IPS-18a (cell line): ENCODE results near the gene MAP2K5.
A peak's percentile ranks its signal among the peaks of the same experiment; 100 is the strongest.

ENCODE experiments used
- H3K27ac ChIP-seq: one replicate; pipeline ENCODE4 v1.5.1; 2013; ENCODE audit warnings: low read length
- H3K27me3 ChIP-seq: one replicate; pipeline ENCODE4 v1.6.1; 2013; ENCODE audit warnings: mild to moderate bottlenecking, low read length; ENCODE audit not compliant: control insufficient read depth, insufficient read depth
- H3K36me3 ChIP-seq: one replicate; pipeline ENCODE4 v1.6.1; 2013; ENCODE audit warnings: low read depth, low read length; ENCODE audit not compliant: control insufficient read depth
- H3K4me1 ChIP-seq: one replicate; pipeline ENCODE4 v1.6.1; 2013; ENCODE audit warnings: low read depth, low read length; ENCODE audit not compliant: control insufficient read depth
- H3K4me3 ChIP-seq: one replicate; pipeline ENCODE4 v1.5.1; 2013; ENCODE audit warnings: low read length
- H3K9ac ChIP-seq: one replicate; pipeline ENCODE4 v1.6.1; 2013; ENCODE audit warnings: mild to moderate bottlenecking, low read length, moderate library complexity
- H3K9me3 ChIP-seq: one replicate; pipeline ENCODE4 v1.6.1; 2013; ENCODE audit warnings: low read depth, low read length; ENCODE audit not compliant: control insufficient read depth

MAP2K5 gene

DNA sequence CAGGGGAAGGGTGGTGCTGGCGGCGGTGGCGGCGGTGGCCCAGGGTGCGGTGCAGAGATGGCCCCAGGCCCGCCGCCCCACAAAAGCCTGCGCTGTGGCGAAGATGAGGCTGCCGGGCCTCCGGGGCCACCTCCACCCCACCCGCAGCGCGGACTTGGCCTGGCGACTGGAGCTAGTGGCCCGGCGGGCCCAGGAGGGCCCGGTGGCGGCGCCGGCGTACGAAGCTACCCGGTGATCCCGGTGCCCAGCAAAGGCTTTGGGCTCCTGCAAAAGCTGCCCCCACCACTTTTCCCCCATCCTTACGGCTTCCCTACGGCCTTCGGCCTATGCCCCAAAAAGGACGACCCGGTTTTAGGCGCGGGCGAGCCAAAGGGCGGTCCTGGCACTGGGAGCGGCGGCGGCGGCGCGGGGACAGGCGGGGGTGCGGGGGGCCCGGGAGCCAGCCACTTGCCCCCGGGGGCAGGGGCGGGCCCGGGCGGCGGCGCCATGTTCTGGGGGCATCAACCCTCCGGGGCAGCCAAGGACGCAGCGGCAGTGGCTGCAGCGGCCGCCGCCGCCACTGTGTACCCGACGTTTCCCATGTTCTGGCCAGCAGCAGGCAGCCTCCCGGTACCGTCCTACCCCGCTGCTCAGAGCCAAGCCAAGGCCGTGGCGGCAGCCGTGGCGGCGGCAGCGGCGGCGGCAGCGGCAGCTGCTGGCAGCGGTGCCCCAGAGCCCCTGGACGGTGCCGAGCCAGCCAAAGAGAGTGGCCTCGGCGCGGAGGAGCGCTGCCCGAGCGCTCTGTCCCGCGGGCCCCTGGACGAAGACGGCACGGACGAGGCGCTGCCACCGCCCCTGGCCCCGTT, 284.4 kb downstream of the MAP2K5 start:
- Histone ChIP-seq H3K36me3 (no peaks in the 10 kb centered on the region), H3K9me3 (peaks cover 5% of the 10 kb centered on the region), H3K27ac (no peak overlapping the region), H3K4me1 (peaks cover 17% of the 10 kb centered on the region), H3K4me3 (no peak overlapping the region), H3K9ac (no peak overlapping the region), H3K27me3 (peaks cover 100% of the 10 kb centered on the region)

DNA sequence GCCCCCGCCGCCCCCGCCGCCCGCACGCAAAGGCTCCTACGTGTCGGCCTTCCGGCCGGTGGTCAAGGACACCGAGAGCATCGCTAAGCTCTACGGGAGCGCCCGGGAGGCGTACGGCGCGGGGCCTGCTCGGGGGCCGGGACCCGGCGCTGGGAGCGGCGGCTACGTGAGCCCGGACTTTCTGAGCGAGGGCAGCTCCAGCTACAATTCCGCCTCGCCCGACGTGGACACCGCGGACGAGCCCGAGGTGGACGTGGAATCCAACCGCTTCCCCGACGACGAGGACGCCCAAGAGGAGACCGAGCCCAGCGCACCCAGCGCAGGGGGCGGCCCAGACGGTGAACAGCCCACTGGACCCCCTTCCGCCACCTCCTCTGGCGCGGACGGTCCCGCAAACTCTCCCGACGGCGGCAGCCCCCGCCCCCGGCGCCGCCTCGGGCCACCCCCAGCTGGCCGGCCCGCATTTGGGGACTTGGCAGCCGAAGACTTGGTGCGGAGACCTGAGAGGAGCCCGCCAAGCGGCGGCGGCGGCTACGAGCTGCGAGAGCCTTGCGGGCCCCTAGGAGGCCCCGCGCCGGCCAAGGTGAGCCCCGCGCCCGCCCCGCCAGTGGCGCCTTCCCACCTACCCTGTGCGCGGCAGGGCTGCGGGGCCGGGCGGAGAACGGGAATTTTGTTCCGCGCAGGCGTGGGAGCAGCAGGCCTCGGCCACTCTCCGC, 285.2 kb downstream of the MAP2K5 start:
- Histone ChIP-seq H3K4me3 (peak overlapping the region; percentile 27), H3K9me3 (peaks cover 5% of the 10 kb centered on the region), H3K27ac (no peak overlapping the region), H3K36me3 (no peaks in the 10 kb centered on the region), H3K4me1 (peaks cover 24% of the 10 kb centered on the region), H3K27me3 (peaks cover 100% of the 10 kb centered on the region), H3K9ac (no peak overlapping the region)

DNA sequence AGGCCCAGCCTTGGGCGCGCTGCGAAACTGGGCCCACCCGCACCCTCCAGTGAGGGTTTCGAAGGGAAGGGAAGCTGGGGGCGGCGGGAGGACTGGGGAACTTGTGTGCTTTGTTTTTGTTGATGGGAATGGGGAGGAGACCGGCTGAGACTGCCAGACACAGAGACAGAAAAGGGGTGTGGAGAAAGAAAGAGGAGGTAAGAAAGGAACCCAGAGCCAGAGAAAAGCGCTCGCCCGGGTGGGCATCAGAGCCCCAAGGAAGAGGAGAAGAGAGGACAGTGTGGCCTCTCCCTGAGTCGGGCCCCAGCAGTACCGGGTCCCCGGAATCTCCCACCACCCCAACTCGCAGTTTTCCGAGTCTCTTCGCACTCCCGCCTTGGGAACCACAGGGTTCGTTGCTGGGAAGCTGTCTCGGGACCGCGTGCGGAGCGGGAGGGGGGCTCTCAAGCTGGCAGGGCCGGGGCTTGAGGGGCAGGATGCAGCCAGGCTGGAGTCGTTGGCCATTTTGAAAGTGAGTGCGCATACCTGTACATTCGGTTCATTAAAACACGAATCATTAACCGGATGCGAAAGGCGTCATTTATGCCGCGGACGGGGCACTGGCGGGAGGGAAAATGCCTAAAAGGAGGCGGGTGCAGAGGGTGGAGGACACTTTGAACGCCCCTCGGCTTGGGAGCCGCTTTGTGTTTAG, 285.9 kb downstream of the MAP2K5 start:
- Histone ChIP-seq H3K27ac (no peak overlapping the region), H3K4me1 (peaks cover 27% of the 10 kb centered on the region), H3K9ac (no peak overlapping the region), H3K36me3 (no peaks in the 10 kb centered on the region), H3K9me3 (peaks cover 5% of the 10 kb centered on the region), H3K27me3 (peaks cover 100% of the 10 kb centered on the region), H3K4me3 (peak overlapping the region; percentile 27)

DNA sequence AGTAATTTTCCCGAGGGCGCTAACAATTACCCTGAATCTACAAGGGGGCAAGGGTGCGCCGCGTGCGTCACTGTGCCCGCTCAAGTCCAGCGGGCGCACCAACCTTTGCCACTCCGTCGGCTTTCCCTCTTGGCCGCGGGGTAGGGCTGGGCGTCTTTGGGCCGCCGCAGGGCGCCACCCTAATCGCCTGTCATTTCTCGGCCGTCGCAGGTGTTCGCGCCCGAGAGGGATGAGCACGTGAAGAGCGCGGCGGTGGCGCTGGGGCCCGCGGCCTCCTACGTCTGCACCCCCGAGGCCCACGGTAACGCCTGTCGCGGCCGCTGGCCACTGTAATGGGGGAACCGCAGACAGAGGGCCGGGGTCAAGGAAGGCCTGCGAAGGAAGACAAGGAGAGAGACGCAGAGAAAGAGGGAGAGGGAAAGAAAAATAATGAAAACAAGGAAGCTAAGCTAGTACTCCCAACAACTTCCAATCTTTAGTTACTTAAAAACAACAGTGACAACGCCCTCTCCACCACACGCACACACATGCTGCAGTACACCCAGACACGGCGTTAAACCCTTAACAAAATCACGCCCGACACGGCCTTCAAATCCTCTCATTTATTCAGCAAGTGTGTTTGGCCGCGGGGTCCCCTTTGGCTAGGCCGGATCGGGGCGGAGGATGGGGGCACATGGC, 286.6 kb downstream of the MAP2K5 start:
- peaks cover 5% of the 10 kb centered on the region for H3K9me3 ChIP-seq
- no peak overlapping the region for H3K27ac ChIP-seq
- H3K4me1 ChIP-seq, result peaks cover 28% of the 10 kb centered on the region
- no peak overlapping the region for H3K9ac ChIP-seq
- H3K36me3 ChIP-seq, result no peaks in the 10 kb centered on the region
- peak overlapping the region; percentile 27 for H3K4me3 ChIP-seq
- peaks cover 100% of the 10 kb centered on the region for H3K27me3 ChIP-seq

DNA sequence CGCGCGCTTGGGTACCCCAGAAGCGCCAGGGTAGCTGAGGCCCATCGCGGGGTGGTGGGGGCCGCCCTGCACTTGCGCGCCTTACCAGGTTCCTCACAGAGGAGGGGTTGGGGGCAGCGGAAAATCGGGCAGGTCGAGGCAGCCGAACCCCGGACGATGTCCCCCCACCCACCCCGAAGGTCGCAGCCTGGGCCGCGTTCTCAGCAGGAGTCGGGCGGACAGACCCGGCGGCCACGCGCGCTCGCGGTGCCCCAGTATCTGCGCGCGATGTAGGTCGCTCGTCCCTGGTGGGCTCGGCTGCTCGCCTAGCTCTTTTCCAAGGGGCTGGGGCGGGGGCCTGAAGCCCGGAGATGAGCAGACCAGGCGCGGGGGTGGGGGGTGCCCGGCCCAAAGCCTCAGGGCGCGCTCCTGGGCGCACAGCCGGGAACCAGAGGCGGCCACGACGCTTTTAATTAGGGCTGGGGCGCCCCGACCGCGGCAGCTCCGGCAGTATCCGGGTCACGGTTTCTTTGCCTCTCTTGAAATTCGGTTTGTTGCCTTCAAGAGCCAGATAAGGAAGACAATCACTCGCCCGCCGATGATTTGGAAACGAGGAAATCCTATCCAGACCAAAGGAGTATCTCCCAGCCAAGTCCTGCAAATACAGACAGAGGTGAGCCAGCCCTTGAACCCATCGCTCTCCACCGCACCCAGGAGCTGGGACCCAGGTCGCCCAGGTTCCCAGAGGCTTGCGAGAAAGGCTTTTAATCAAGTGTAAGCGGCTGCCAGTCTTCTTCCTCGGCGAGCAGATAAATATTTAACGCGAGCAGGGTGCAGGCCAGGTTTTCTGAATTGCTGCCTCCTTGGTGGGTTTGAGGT, 287.4 kb downstream of the MAP2K5 start:
- H3K4me3 ChIP-seq, result no peak overlapping the region

DNA sequence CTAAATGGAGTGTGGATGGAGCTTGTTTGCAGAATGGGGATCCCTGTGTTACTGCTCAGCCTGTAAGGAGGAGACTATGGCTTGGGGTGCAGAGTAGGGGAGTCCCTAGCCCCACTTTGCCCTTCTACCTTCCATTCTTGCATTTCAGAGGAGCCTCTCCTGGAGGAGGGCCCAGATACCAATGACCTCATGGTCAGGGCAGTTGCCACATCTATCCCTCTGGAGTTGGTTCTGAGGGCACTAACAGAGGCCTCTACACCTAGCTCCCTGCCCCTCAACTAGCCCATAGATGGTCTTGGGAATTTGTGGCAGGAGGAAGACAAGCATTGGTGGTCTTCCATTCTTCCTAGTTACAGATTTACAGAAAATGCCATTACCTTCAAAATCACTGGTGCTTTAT, 288.9 kb downstream of the MAP2K5 start:
- H3K27me3 ChIP-seq, result peaks cover 100% of the 10 kb centered on the region
- H3K4me3 ChIP-seq, result no peak overlapping the region
- no peak overlapping the region for H3K27ac ChIP-seq
- no peak overlapping the region for H3K9ac ChIP-seq
- peaks cover 23% of the 10 kb centered on the region for H3K4me1 ChIP-seq
- no peaks in the 10 kb centered on the region for H3K36me3 ChIP-seq
- H3K9me3 ChIP-seq, result peaks cover 5% of the 10 kb centered on the region

More for the DNA sequence above, 287.4 kb downstream of the MAP2K5 start:
- Histone ChIP-seq H3K27ac (no peak overlapping the region), H3K27me3 (peaks cover 100% of the 10 kb centered on the region), H3K36me3 (no peaks in the 10 kb centered on the region), H3K9me3 (peaks cover 5% of the 10 kb centered on the region), H3K4me1 (peaks cover 24% of the 10 kb centered on the region), H3K9ac (no peak overlapping the region)

DNA sequence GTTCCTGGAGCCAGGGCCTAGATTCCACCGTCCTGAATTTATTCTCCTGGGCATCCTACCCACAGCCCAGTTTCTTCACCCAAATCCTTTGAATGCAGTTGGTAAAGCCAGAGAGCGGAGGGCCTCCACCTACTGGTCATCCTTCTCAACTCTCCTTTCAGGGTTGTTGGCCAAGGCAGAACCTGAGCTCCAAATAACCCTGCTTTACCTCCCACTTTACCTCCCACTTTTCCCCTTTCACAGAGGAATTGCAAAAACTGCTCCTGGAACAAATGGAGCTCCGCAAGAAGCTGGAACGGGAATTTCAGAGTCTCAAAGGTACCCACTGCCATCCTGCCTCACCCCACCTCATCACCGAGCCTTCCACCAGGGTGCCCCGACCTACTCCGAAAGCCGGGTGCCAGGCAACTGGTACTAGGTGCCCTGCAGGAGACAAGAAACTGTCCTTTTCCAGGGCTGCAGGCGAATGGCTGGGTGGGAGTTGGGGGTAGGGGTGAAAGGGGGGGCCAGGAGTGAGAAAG, 289.6 kb downstream of the MAP2K5 start:
- no peak overlapping the region for H3K27ac ChIP-seq

DNA sequence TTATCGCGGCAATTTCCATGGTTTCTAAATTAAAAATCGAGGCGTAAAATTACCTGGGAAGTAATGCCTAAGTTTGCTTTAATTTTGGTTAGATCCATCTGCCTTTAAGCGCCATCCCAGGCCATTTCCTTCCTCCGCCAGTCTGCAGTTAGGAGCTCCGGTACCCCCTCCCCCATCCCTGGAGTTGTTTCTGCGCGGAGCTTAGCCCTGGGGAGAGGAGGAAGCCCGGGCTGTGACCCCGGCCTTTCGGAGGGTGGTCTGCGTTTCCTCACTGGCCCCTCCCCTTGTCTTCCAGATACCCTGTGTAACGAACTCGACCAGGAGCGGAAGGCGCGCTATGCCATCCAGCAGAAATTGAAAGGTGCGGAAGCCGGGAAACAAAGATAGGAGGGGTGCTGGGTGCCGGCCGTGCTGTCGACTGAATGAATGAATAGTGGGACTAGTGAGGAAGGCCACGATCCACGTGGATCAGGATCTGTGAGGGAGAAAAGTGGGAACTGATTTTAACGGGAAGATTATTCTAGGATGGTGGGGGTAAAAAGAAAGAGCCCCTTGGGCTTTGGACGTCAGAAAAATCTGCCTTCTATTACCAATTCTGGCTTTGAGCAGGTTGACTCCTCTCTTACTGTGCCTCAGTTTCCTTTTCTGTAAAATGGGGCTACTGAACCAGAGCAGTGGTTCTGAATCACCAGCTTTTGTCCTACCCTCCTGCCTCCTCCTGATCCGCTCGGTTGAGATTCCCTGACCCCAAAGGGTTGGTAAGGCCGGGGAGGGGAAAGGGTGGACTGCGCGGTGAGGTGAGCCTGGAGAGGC, 290.6 kb downstream of the MAP2K5 start:
- Histone ChIP-seq H3K9me3 (peaks cover 5% of the 10 kb centered on the region), H3K9ac (no peak overlapping the region), H3K36me3 (no peaks in the 10 kb centered on the region), H3K27me3 (peaks cover 100% of the 10 kb centered on the region), H3K4me1 (peaks cover 27% of the 10 kb centered on the region), H3K4me3 (peak overlapping the region; percentile 44), H3K27ac (no peak overlapping the region)

More for the DNA sequence above, 289.6 kb downstream of the MAP2K5 start:
- Histone ChIP-seq H3K9ac (no peak overlapping the region), H3K4me1 (peaks cover 26% of the 10 kb centered on the region), H3K36me3 (no peaks in the 10 kb centered on the region), H3K9me3 (peaks cover 5% of the 10 kb centered on the region), H3K27me3 (peaks cover 100% of the 10 kb centered on the region), H3K4me3 (no peak overlapping the region)

DNA sequence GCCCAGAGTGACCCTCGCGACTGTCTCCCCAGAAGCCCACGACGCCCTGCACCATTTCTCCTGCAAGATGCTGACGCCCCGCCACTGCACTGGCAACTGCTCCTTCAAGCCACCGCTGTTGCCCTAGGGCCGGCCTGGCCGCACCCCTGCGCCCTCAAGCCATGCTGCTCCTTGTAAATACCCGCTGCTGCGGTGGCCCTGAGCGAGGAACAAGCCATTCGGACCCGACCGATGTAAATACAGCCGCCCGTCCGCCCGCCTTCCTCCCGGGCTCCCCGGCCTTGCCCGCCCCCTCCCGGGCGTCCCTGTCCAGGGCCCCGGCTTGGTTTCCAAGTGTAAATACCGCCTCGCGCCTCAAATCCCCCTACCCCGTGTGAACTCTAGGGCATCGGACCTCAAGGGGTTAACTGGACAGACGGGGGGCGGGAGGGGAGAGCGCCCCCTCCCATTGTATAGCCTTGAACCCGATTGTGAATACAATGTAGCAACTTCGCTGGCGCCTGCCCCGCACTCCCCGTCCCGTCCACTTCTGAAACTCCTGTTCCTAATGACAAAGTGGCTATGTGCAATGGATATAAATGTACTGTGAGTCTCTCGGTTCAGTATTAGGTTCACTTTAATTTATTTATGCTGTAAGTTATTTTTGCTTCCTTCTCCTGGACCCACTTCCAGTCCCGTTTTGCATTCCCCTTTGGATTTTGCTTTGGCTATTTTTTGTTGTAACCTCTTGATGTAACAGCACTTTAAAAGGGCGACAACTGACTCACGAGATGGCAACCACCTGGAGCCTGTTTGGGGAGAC, 291.4 kb downstream of the MAP2K5 start:
- no peaks in the 10 kb centered on the region for H3K36me3 ChIP-seq
- H3K27me3 ChIP-seq, result peaks cover 100% of the 10 kb centered on the region
- H3K9me3 ChIP-seq, result peaks cover 5% of the 10 kb centered on the region
- peaks cover 25% of the 10 kb centered on the region for H3K4me1 ChIP-seq
- H3K4me3 ChIP-seq, result peak overlapping the region; percentile 44
- no peak overlapping the region for H3K27ac ChIP-seq
- no peak overlapping the region for H3K9ac ChIP-seq
